BE2C (cell line): ENCODE results near the gene VAV2.

Experiments used
- DNase-seq: peaks from one replicate; pipeline ENCODE4 v3.0.0-alpha.2; 2020
- H3K27me3 ChIP-seq: fragments of 250-450 bp; sonication (Bioruptor Pico); 2 replicates; pipeline ENCODE4 v1.5.1; 2020; ENCODE audit warnings: mild to moderate bottlenecking
- H3K36me3 ChIP-seq: fragments of 250-450 bp; sonication (Bioruptor Pico); 2 replicates; pipeline ENCODE4 v1.5.1; 2020; ENCODE audit warnings: mild to moderate bottlenecking
- H3K4me1 ChIP-seq: fragments of 250-450 bp; sonication (Bioruptor Pico); 2 replicates; pipeline ENCODE4 v1.5.1; 2020
- H3K4me3 ChIP-seq: 2 replicates; pipeline ENCODE4 v1.5.1; 2011; ENCODE audit warnings: low read depth, low read length
- H3K9me3 ChIP-seq: fragments of 250-450 bp; sonication (Bioruptor Pico); 2 replicates; pipeline ENCODE4 v1.5.1; 2020
- CTCF ChIP-seq: IDR thresholded peaks from 2 replicates; pipeline ENCODE4 v1.5.1; 2012; ENCODE audit warnings: mild to moderate bottlenecking, low read depth, low read length

The VAV2 gene

DNA sequence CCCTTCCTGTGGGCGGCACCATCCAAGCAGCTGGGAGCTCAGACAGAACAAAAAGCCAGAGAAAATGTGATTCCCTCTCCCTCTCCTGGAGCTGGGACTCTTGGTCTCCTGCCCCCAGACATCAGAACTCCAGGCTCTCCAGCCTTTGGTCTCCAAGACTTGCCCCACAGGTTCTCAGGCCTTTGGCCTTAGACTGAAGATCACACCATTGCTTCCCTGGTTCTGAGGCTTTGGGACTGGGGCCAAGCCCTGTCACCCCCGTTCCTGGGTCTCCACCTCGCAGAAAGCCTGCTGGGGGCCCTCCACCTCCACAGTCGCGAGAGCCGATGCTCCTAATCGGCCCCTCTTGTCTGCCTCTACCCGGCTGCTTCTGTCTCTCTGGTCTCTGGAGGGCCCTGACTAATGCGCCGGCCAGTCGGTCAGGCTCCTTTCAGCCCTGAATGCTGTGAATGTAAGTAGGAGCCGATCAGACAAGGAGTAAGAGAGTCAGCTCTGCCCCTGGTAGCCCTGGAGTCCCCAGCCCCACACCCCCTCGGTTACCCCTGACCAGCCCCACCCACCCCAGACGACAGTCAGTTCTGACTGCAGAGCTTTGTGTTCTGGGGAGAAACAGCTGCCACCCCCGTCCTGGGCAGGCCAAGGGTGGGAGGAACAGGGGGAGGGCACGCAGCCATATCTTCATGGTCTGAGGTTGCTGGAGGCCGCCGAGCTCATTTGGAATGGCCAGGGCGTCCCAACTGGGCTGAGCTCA lies 57.5 kb downstream of the VAV2 start:
- peaks cover 30% of the 10 kb centered on the region for H3K4me1 ChIP-seq
- no peak overlapping the region for H3K4me3 ChIP-seq
- no peak for TF ChIP-seq CTCF
- H3K9me3 ChIP-seq = no peaks in the 10 kb centered on the region
- H3K27me3 ChIP-seq = no peaks in the 10 kb centered on the region
- no peak for DNase-seq
- peaks cover 18% of the 10 kb centered on the region for H3K36me3 ChIP-seq

- TF ChIP-seq CTCF = no peak
- H3K4me3 ChIP-seq = no peak overlapping the region
- no peaks in the 10 kb centered on the region for H3K27me3 ChIP-seq
- peaks cover 18% of the 10 kb centered on the region for H3K36me3 ChIP-seq
- H3K9me3 ChIP-seq = no peaks in the 10 kb centered on the region
- no peak for DNase-seq
- H3K4me1 ChIP-seq = peaks cover 30% of the 10 kb centered on the region
Measured at GRCh38 chr9:133933426-133934026, 58.6 kb downstream of the VAV2 start.

- TF ChIP-seq CTCF = no peak
- H3K9me3 ChIP-seq = no peaks in the 10 kb centered on the region
- no peak for DNase-seq
- H3K27me3 ChIP-seq = no peaks in the 10 kb centered on the region
- no peak overlapping the region for H3K4me3 ChIP-seq
- peaks cover 19% of the 10 kb centered on the region for H3K36me3 ChIP-seq
- peaks cover 39% of the 10 kb centered on the region for H3K4me1 ChIP-seq
Measured at GRCh38 chr9:133932633-133933032, 59.5 kb downstream of the VAV2 start.

DNA sequence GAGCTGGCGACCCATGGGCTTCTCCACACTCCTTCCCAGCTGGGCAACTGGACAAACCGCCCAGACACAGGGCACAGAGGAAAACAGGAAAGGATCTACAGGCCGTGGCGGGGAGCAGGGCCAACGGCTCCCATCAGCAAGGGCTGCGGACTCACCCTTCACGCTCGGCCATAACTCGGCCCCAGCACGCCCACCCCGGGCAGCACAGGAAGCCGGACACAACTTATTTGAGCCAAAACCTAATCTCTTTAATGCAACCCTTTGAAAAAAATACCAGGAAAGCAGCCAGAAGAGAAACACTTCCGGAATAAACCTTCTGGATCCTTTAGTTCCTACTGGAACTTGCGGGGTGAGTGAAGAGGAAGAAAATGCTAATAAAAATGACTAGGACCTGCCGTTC lies 59.9 kb downstream of the VAV2 start:
- DNase-seq = no peak
- H3K9me3 ChIP-seq = no peaks in the 10 kb centered on the region
- H3K36me3 ChIP-seq = peaks cover 23% of the 10 kb centered on the region
- H3K4me1 ChIP-seq = peaks cover 39% of the 10 kb centered on the region
- no peaks in the 10 kb centered on the region for H3K27me3 ChIP-seq
- no peak for TF ChIP-seq CTCF
- H3K4me3 ChIP-seq = no peak overlapping the region

DNA sequence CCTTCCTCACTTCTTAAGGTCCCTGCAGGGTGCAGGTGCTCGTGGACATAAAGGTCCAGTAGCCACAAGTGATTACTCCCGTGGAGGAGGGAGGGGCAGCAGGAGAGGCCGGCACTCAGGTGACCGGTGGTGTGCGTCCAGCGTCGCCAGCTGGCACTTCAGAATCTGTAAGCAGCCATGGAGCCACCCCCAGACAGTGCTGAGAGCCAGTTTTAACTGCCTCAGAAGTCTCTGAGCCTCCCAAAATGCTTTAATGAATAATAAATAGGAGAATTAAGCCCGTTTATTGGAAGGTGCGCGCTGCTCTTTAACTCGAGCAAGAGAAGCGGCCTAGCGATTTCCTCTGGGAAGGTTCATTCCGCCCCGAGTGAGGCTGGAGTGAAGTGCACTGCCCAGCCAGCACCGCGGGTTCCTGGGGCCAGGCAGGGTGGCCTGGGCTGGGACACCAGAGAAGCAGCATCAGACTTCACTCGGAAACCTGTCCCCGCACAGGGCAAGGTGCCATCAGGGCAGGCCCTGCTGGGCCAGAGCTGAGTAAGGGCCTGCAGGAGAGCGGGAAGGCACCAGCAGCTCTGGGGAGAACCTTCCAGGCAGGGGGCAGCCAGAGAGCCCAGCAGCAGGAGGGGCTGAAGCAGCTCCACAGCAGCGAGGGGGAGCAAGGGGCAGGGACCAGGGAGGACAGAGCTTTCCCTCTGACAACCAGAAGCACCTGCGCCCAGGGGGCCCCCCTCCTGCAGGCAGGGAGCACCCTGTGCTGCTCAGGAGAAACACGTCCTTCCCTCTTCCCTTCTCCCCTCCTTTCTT lies 61.2 kb downstream of the VAV2 start:
- Histone ChIP-seq H3K27me3 (no peaks in the 10 kb centered on the region), H3K9me3 (no peaks in the 10 kb centered on the region), H3K4me1 (peaks cover 38% of the 10 kb centered on the region), H3K36me3 (peaks cover 24% of the 10 kb centered on the region), H3K4me3 (no peak overlapping the region)
- no peak for DNase-seq
- TF ChIP-seq CTCF = no peak
